Neural cell (in vitro differentiated cells): ENCODE measurements around the gene MAD1L1.

Experiments
- CTCF ChIP-seq: fragments of 450-650 bp; IDR thresholded peaks from 2 replicates; pipeline ENCODE4 v1.5.1; 2014; ENCODE audit warnings: antibody characterized with exemption, mild to moderate bottlenecking, moderate library complexity; ENCODE audit not compliant: poor library complexity, severe bottlenecking
- EZH2 ChIP-seq: fragments of 200-600, 300-800 bp; shearing (Covaris generic), sonication (generic); IDR thresholded peaks from 2 replicates; pipeline ENCODE4 v1.6.1; 2014; ENCODE audit warnings: antibody characterized with exemption, low read length, borderline replicate concordance, mild to moderate bottlenecking; ENCODE audit not compliant: insufficient read depth, poor library complexity, severe bottlenecking
- MXI1 ChIP-seq: fragments of 450-650 bp; conservative IDR thresholded peaks from 2 replicates; pipeline ENCODE4 v1.6.1; 2014; ENCODE audit warnings: antibody characterized with exemption, mild to moderate bottlenecking; ENCODE audit not compliant: poor library complexity, severe bottlenecking
- TAF1 ChIP-seq: IDR thresholded peaks from 2 replicates; pipeline ENCODE4 v1.6.1; 2012; ENCODE audit warnings: low read depth
- TF ChIP-seq, protein P1 (sequence below): IDR thresholded peaks from 2 replicates; pipeline ENCODE4 v1.6.1; 2012; ENCODE audit warnings: borderline replicate concordance

DNA sequence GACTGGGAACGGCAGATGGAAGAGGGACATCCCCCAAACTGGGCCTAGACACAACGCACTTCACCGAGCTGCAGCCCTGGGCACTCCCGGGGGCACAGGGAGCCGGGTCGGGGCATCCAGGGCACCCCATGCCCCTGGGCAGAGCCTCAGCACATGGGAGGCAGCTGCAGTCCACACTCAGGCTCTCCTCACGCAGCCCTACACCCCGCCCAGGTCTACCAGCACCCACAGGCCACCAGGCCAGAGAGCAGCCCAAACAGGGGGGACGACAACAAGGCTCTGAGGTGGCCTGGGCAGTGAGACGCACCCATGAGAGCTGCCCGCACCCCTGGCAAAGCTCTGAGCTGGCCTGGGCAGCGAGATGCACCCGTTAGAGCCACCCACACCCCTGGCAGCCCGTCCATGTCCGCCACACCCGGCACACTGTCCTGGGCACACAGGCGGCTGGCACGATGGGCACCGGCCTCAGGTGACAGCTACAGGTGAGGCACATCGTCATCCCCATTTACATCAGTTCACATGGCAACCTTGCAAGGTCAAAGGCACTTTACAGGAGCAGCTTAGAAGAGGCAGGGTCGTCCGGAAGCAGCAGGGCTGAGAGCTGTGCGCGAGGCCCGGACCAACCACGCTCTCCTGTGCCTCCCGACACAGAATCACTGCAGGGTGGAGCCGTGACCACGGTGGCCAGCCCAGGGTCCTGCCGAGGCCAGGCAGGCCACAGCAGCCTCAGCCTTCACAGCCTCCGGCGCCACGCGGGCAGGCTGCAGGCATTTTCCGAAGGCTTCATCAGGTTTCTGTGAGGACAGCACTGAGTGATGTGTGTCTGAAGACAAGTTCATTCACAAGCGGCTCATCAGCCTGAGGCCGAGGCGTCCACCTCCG lies 228.6 kb downstream of the MAD1L1 start:
- TF ChIP-seq CTCF (no peak), EZH2 (no peak), TAF1 (no peak), MXI1 (no peak)
- TF ChIP-seq, protein P1, sequence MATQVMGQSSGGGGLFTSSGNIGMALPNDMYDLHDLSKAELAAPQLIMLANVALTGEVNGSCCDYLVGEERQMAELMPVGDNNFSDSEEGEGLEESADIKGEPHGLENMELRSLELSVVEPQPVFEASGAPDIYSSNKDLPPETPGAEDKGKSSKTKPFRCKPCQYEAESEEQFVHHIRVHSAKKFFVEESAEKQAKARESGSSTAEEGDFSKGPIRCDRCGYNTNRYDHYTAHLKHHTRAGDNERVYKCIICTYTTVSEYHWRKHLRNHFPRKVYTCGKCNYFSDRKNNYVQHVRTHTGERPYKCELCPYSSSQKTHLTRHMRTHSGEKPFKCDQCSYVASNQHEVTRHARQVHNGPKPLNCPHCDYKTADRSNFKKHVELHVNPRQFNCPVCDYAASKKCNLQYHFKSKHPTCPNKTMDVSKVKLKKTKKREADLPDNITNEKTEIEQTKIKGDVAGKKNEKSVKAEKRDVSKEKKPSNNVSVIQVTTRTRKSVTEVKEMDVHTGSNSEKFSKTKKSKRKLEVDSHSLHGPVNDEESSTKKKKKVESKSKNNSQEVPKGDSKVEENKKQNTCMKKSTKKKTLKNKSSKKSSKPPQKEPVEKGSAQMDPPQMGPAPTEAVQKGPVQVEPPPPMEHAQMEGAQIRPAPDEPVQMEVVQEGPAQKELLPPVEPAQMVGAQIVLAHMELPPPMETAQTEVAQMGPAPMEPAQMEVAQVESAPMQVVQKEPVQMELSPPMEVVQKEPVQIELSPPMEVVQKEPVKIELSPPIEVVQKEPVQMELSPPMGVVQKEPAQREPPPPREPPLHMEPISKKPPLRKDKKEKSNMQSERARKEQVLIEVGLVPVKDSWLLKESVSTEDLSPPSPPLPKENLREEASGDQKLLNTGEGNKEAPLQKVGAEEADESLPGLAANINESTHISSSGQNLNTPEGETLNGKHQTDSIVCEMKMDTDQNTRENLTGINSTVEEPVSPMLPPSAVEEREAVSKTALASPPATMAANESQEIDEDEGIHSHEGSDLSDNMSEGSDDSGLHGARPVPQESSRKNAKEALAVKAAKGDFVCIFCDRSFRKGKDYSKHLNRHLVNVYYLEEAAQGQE, result no peak
